Erythroblast (primary cell): Measurements from ENCODE around the gene DAZL.

Experiments used
- DNase-seq, 2 experiments: peaks; one replicate each; lab custom pipeline; 2025; lab: John Stamatoyannopoulos, UW
- GATA1 ChIP-seq: IDR thresholded peaks from 2 replicates; pipeline ENCODE4 v1.6.1; 2011; ENCODE audit warnings: low read depth, mild to moderate bottlenecking, control low read depth, low read length, moderate library complexity
- POLR2A ChIP-seq: IDR thresholded peaks from 2 replicates; pipeline ENCODE4 v1.6.1; 2011; ENCODE audit warnings: mild to moderate bottlenecking, low read length

The DAZL gene

DNA sequence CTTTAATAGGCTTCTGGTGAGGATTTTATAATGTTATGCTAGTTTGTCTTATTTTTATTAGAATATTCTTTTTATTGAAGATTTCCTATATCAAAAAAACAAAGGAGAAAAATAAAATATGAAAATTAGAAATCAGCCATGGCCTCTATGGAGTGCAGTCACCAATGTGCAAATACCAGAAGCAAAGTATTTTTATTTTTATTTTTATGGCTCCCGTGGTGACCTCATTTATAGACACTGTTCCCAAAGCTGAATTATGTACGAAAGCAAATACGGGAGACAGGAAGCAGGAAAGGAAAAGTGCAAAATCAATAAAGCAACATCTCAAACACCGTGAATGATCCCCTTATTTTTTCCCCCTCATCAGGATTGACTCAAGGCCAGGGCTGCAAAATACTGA, 35.1 kb downstream of the DAZL start:
- no peak for TF ChIP-seq GATA1
- TF ChIP-seq POLR2A, result no peak
- no peak for DNase-seq

GRCh38 chr3:16568532-16568931, 36.7 kb downstream of the DAZL start:
- no peak for DNase-seq

GRCh38 chr3:16568115-16568514, 37.1 kb downstream of the DAZL start:
- DNase-seq, result no peak
- TF ChIP-seq POLR2A, result no peak
- no peak for TF ChIP-seq GATA1

More at GRCh38 chr3:16568532-16568931, 36.7 kb downstream of the DAZL start:
- TF ChIP-seq POLR2A (no peak), GATA1 (no peak)

DNA sequence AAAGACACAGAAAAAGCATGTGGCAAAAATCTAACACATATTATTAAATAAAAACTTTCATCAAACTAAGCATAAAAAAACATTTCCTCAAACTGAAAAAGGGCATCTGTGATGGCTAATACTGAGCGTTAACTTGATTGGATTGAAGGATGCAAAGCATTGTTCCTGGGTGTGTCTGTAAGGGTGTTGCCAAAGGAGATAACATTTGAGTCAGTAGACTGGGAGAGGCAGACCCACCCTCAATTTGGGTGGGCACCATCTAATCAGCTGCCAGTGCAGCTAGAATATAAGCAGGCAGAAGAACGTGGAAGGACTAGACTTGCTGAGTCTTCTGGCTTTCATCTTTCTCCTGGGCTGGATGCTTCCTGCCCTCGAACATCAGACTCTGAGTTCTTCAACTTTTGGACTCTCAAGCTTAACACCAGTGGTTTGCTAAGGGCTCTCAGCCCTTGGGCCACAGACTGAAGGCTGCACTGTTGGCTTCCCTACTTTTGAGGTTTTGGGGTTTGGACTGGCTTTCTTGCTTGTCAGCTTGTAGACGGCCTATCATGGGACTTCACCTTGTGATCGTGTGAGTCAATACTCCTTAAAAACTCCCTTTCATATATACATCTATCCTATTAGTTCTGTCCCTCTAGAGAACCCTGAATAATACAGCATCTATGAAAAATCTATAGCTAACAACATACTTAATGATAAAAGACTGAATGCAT, 45.4 kb downstream of the DAZL start:
- TF ChIP-seq GATA1, result no peak
- TF ChIP-seq POLR2A, result no peak
- peak in 1 of 2 experiments; percentile 38 for DNase-seq

DNA sequence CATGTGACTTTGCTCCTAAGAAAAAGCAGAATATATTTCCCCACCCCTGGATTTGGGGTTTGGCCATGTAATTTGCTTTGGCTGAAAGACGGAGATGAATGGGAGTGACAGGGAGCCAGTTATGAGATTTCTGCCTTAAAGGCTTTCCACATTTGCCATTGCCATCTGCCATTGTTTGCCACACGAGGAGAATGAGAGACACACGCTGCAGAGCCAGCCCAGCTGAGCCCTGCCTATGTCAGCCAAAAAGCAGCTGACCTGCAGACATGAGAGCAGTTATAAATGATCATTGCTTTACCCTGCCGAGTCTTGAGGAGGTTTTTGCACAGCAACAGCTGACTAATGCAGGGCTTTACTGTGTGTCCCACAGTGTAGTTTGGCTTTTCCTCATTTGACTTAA, 51.1 kb downstream of the DAZL start:
- TF ChIP-seq GATA1 (no peak), POLR2A (no peak)
- no peak for DNase-seq

DNA sequence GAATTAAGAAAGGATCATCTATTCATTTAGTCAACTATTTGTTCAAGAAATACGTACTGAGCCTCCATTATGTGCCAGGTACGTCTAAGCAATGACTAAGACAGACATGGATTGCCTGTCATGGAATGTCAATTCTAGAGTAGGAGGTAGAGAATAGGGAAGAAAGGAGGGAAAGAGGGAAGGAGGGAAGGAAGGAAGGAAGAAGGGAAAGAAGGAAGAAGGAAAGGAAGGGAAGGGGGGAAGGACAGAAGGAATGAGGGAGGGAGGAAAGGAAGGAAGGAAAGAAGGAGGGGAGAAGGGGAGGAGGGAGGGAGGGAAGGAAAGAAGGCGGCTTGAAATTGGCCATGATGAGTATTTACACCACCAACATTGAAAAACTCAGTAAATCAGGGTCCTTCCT, 52.5 kb downstream of the DAZL start:
- no peak for TF ChIP-seq POLR2A
- TF ChIP-seq GATA1, result no peak
- no peak for DNase-seq

DNA sequence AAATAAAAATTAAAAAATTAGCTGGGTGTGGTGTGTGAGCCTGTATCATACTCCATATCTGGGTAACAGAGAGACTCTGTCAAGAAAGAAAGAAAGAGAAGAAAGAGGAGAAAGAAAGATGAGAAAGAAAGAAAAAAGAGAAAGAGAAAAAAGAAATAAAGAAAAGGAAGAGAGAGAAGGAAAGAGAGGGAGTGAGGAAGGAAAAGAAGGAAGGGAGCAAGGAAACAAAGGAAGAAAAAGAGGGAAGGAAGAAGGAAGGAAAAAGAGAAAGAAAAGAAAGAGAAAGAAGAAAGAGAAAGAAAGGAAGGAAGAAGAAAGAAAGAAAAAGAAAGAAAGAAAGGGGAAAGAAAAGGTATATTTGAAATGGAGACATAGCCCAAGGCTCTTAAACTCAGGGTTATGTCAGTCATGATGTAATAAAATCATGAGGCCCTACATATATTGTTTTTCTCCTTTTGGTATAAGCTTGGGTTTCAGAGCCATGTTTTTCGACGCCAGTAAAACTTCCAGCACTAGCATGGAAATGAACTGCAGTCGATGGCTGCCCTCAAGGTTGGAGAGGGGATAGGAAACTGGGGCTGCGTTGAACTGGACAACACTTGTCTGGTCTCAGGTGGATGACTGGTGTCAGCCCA, 53.8 kb downstream of the DAZL start:
- DNase-seq, result no peak
- no peak for TF ChIP-seq GATA1
- TF ChIP-seq POLR2A, result no peak

DNA sequence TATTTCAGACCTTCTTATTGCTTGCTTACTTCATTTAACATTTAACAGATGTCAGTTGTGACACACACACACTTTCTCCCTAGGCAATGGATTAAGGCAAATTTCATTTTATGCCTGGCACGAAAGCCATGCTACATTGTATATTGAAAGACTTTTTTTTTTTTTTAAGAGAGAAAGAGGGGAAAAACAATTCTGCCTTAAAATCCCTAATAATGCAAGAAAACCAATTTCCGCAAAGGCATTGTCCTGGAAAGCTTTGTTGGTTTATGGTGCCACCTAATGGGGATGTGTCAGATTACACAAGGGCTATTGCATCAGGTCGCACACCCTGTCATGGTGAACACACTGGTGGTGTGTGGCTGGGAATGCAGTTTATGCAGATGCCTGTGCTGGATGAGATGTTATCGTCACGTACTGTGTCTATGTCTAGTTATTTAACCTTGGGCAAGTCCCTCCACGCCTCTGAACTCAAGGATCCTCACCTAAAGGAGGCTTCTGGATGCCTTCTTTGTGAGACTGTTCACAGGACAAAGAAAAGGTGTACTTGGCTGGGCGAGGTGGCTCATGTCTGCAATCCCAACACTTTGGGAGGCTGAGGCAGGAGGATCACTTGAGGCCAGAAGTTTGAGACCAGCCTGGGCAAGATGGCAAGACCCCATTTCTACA, 54.4 kb downstream of the DAZL start:
- TF ChIP-seq GATA1 (no peak), POLR2A (no peak)
- DNase-seq, result peak; percentile 90 to 91

DNA sequence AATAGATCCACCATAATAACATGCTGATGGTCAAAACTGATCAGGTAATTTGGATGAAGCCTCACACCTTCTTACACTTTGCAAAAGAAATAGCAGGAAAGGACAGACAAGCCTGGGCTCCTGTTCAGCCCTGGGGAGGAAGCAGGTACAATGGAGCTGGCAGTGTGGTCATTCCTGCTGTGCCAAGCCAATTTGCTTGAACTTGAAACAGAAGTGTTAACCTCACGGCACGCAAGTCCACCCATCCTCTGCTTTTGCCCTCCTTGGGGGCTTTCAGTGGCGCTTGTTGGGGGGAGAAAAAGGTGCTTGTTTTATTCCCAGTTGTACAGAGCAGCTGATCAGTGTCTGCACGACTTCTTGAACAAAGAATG, 54.9 kb downstream of the DAZL start:
- TF ChIP-seq GATA1, result no peak
- no peak for TF ChIP-seq POLR2A
- DNase-seq, result no peak

DNA sequence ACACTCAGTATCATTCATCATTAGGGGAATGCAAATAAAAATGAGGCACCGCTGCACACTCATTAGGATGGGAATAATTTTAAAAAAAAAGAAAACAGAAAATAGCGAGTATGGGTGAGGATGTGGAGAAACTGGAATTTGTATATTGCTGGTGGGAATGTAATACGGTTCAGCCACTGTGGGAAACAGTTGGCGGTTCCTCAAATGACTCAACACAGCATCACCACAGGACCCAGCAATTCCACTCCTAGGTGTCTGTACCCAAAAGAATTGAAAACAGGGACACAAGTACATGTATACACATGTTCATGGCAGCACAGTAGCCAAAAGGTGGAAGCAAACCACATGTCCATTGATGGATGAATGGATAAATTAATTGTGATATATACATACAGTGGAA, 56.5 kb downstream of the DAZL start:
- DNase-seq, result no peak
- TF ChIP-seq POLR2A, result no peak
- TF ChIP-seq GATA1, result no peak

DNA sequence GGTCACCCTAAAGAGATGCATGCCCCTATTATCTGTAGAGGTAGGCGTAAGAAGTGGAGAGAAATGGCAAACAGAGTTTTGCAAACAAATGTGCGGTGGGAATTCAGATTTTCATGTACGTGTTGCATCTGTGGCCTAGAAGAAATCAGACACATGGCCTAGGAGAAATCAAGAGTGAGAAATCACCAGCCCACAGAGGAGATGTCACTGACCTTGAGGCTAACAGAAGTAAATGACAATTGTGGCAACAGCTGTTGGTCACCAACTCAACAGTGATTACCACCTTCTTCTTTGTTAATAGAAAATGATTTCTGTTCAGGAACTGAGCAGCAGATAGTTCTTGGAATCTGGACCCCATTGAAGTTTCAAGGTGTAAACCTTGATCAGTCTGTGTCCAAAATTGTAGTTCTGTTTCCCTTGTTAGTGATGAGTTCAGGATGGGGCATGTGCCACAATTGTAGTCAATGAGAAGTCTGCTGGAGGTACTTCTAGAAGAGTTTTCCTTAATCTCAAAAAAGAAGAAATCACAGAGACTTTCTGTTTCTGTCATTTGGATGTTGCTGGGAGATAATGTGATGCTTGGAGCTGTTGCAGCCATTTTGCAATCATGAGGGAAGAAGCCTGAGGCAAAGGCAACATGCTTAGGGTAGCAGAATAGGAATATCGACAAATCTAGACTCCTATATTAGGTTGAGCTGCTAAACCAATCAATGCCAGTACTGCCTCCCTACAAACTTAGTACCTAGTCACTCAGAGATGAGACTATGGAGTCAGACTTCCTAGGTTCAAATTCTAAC, 57.5 kb downstream of the DAZL start:
- TF ChIP-seq POLR2A (no peak), GATA1 (no peak)

GRCh38 chr3:16546186-16547010, 58.8 kb downstream of the DAZL start:
- DNase-seq, result peak; percentile 79 to 90
- TF ChIP-seq POLR2A (no peak), GATA1 (no peak)

More for the DNA sequence above, 57.5 kb downstream of the DAZL start:
- no peak for DNase-seq
